H1 (cell line): Measurements from ENCODE around the gene KLHL30. TPM values are rescaled to one million over a fixed set of nuclear protein-coding genes. Genes with fewer than 3 reads are reported as not detected.

Source experiments
- CTCF ChIA-PET: fragments of 300-600 bp; sonication (Branson Sonifier 250); formaldehyde crosslinking; loops from one replicate; lab custom pipeline; 2021; ENCODE audit not compliant: partially characterized antibody; lab: Charles Lee
- POLR2A ChIA-PET: fragments of 300-600 bp; sonication (Branson Sonifier 250); formaldehyde crosslinking; loops from one replicate; lab custom pipeline; 2021; ENCODE audit warnings: inconsistent platforms; ENCODE audit not compliant: partially characterized antibody; lab: Charles Lee
- DNase-seq, 2 experiments: peaks; one replicate each; pipeline versions ENCODE4 v3.0.0 to v3.0.0-alpha.2; 2010 to 2022; ENCODE audit warnings: low spot score in 2 of 2, low read depth in 1 of 2, mixed read lengths in 1 of 2
- FAIRE-seq: peaks from 2 replicates; lab custom pipeline; 2011; peaks lifted over from hg19 to GRCh38; lab: Jason Lieb, UNC
- H2AFZ ChIP-seq: 2 replicates; pipeline ENCODE4 v1.8.1; 2012; ENCODE audit warnings: low read length, inconsistent platforms
- H2AK5ac ChIP-seq: 2 replicates; pipeline ENCODE4 v1.6.1; 2013; ENCODE audit warnings: low read depth, low read length
- H2BK120ac ChIP-seq: replicated peaks from 2 replicates; pipeline ENCODE3; 2013; ENCODE audit warnings: low read depth, low read length, inconsistent platforms
- H2BK12ac ChIP-seq: 2 replicates; pipeline ENCODE4 v1.6.1; 2013; ENCODE audit warnings: low read depth, low read length
- H2BK15ac ChIP-seq: 2 replicates; pipeline ENCODE4 v1.6.1; 2013; ENCODE audit warnings: low read length
- H2BK20ac ChIP-seq: 2 replicates; pipeline ENCODE4 v1.6.1; 2013; ENCODE audit warnings: low read length
- H2BK5ac ChIP-seq: 2 replicates; pipeline ENCODE4 v1.6.1; 2013; ENCODE audit warnings: low read depth, low read length
- H3K14ac ChIP-seq: 2 replicates; pipeline ENCODE4 v1.6.1; 2013; ENCODE audit warnings: inconsistent platforms; ENCODE audit not compliant: insufficient read length
- H3K18ac ChIP-seq: 2 replicates; pipeline ENCODE4 v1.6.1; 2013; ENCODE audit warnings: low read length; ENCODE audit errors: extremely low read depth
- H3K23ac ChIP-seq: 2 replicates; pipeline ENCODE4 v1.6.1; 2013; ENCODE audit warnings: inconsistent platforms; ENCODE audit not compliant: insufficient read length
- H3K23me2 ChIP-seq: 2 replicates; pipeline ENCODE4 v1.6.1; 2013; ENCODE audit warnings: low read depth, low read length
- H3K27ac ChIP-seq: 2 replicates; pipeline ENCODE4 v1.6.1; 2011; ENCODE audit warnings: low read depth, low read length, inconsistent platforms
- H3K27me3 ChIP-seq, 4 experiments: replicated peaks in 1 of 4; 1 replicate in 1 of 4; 2 replicates in 3 of 4; pipeline versions ENCODE4 v1.6.1 to v1.8.1; 2011 to 2013; ENCODE audit warnings: low read length in 3 of 4, mild to moderate bottlenecking in 3 of 4, inconsistent platforms in 2 of 4, mixed read lengths in 2 of 4, moderate library complexity in 1 of 4; ENCODE audit not compliant: control insufficient read depth in 3 of 4, insufficient read depth in 3 of 4; ENCODE audit errors: extremely low read depth in 1 of 4
- H3K36me3 ChIP-seq, 4 experiments: 2 replicates each; pipeline versions ENCODE4 v1.6.1 to v1.8.1; 2011 to 2013; ENCODE audit warnings: mild to moderate bottlenecking in 4 of 4, low read length in 3 of 4, moderate library complexity in 2 of 4, control low read depth in 1 of 4, inconsistent platforms in 1 of 4; ENCODE audit not compliant: insufficient read depth in 4 of 4, control insufficient read depth in 2 of 4
- H3K4ac ChIP-seq: replicated peaks from 2 replicates; pipeline ENCODE3; 2013; ENCODE audit warnings: low read length, low read depth, mixed read lengths, inconsistent platforms; ENCODE audit not compliant: insufficient read length
- H3K4me1 ChIP-seq, 4 experiments: replicated peaks in 1 of 4; 1 replicate in 1 of 4; 2 replicates in 3 of 4; pipeline versions ENCODE4 v1.6.1 to v1.8.1; 2011 to 2013; ENCODE audit warnings: low read length in 3 of 4, inconsistent platforms in 2 of 4, mixed read lengths in 1 of 4; ENCODE audit not compliant: insufficient read depth in 4 of 4, control insufficient read depth in 3 of 4
- H3K4me2 ChIP-seq, 2 experiments: 2 replicates each; pipeline versions ENCODE4 v1.6.1 to v1.8.1; 2011 to 2013; ENCODE audit warnings: low read depth in 2 of 2, low read length in 2 of 2, control low read depth in 1 of 2, inconsistent platforms in 1 of 2, mild to moderate bottlenecking in 1 of 2; ENCODE audit not compliant: insufficient read depth in 1 of 2
- H3K4me3 ChIP-seq, 4 experiments: fragments of 200-600, 300-600 bp in 1 of 4; sonication (generic), shearing (Covaris generic), sonication (Bioruptor Twin) in 1 of 4; 2 replicates each; pipeline versions ENCODE4 v1.5.1 to v1.8.1; 2011 to 2016; ENCODE audit warnings: low read length in 4 of 4, low read depth in 3 of 4, control low read depth in 2 of 4, inconsistent platforms in 2 of 4, mild to moderate bottlenecking in 2 of 4, mixed read lengths in 1 of 4, moderate library complexity in 1 of 4; ENCODE audit not compliant: insufficient read depth in 2 of 4; ENCODE audit errors: extremely low read depth in 1 of 4
- H3K56ac ChIP-seq: replicated peaks from 2 replicates; pipeline ENCODE3; 2013; ENCODE audit warnings: low read depth, mild to moderate bottlenecking, mixed read lengths, low read length, inconsistent platforms; ENCODE audit not compliant: insufficient read length
- H3K79me1 ChIP-seq: 2 replicates; pipeline ENCODE4 v1.6.1; 2013; ENCODE audit warnings: low read depth, low read length, control low read depth
- H3K79me2 ChIP-seq, 2 experiments: 2 replicates each; pipeline versions ENCODE4 v1.6.1 to v1.8.1; 2012 to 2013; ENCODE audit warnings: low read length in 2 of 2, mild to moderate bottlenecking in 2 of 2, inconsistent platforms in 1 of 2; ENCODE audit not compliant: insufficient read depth in 2 of 2, control insufficient read depth in 1 of 2
- H3K9ac ChIP-seq, 4 experiments: replicated peaks in 1 of 4; 1 replicate in 1 of 4; 2 replicates in 3 of 4; pipeline versions ENCODE4 v1.6.1 to v1.8.1; 2011 to 2013; ENCODE audit warnings: low read depth in 3 of 4, low read length in 3 of 4, control low read depth in 2 of 4, mild to moderate bottlenecking in 2 of 4, moderate library complexity in 2 of 4, inconsistent platforms in 1 of 4; ENCODE audit errors: extremely low read depth in 1 of 4
- H3K9me3 ChIP-seq, 2 experiments: 2 replicates each; pipeline versions ENCODE4 v1.6.1 to v1.8.1; 2012 to 2013; ENCODE audit warnings: mild to moderate bottlenecking in 2 of 2, moderate library complexity in 2 of 2, control low read depth in 1 of 2, inconsistent platforms in 1 of 2, low read depth in 1 of 2, low read length in 1 of 2, mixed read lengths in 1 of 2; ENCODE audit not compliant: insufficient read depth in 2 of 2
- H4K20me1 ChIP-seq, 2 experiments: replicated peaks in 1 of 2; 2 replicates each; pipeline versions ENCODE3 to v1.8.1; 2011 to 2013; ENCODE audit warnings: inconsistent platforms in 2 of 2, low read length in 2 of 2, mild to moderate bottlenecking in 1 of 2; ENCODE audit not compliant: insufficient read depth in 2 of 2, control insufficient read depth in 1 of 2
- H4K5ac ChIP-seq: 2 replicates; pipeline ENCODE4 v1.6.1; 2013; ENCODE audit warnings: low read length, low read depth, mixed read lengths, inconsistent platforms; ENCODE audit not compliant: insufficient read length
- H4K8ac ChIP-seq: 2 replicates; pipeline ENCODE4 v1.8.0; 2013; ENCODE audit warnings: mild to moderate bottlenecking, moderate library complexity, low read length, inconsistent platforms; ENCODE audit not compliant: insufficient read depth; ENCODE audit errors: extremely low read depth
- H4K91ac ChIP-seq: replicated peaks from 2 replicates; pipeline ENCODE3; 2013; ENCODE audit warnings: low read length, mixed read lengths, inconsistent platforms; ENCODE audit not compliant: insufficient read length
- RAD21 ChIP-seq, 2 experiments: IDR thresholded peaks in 1 of 2; conservative IDR thresholded peaks in 1 of 2; 2 replicates each; pipeline ENCODE4 v1.6.1; 2011; ENCODE audit warnings: low read depth in 2 of 2, low read length in 2 of 2, improper control_type of control experiment in 1 of 2, inconsistent platforms in 1 of 2, mild to moderate bottlenecking in 1 of 2, moderate library complexity in 1 of 2
- SP4 ChIP-seq: IDR thresholded peaks from 2 replicates; pipeline ENCODE4 v1.6.1; 2012; ENCODE audit warnings: low read length, inconsistent platforms
- WGBS, 2 experiments: shearing (Covaris generic) in 1 of 2; methylation state at CpG; one replicate each; pipeline versions ENCODE4 v1.1.6 to v1.1.7; 2013 to 2015; ENCODE audit warnings: low lambda C conversion rate in 2 of 2, mixed read lengths in 2 of 2, inconsistent platforms in 1 of 2, low coverage in 1 of 2, missing lambda C conversion rate in 1 of 2; ENCODE audit not compliant: insufficient replicate concordance in 2 of 2, insufficient coverage in 1 of 2, insufficient read length in 1 of 2; ENCODE audit errors: extremely low coverage in 1 of 2, missing lambda C conversion rate in 1 of 2; 5-methylcytosine and 5-hydroxymethylcytosine counted together
- polyA plus RNA-seq, 7 experiments: library from polyadenylated mRNA; depleted of rRNA in 3 of 7; stranded (reverse) in 5 of 7; unstranded in 2 of 7; fragments of >200 nt in 5 of 7; fragments of 200-250 nt in 2 of 7; gene quantifications; 1 replicate in 5 of 7; 2 replicates in 1 of 7; 4 replicates in 1 of 7; pipeline versions ENCODE4 v1.2.1 to v1.2.3, GENCODE V29; 2011 to 2013; ENCODE audit warnings: missing spikeins in 2 of 7, mixed read lengths in 2 of 7
- total RNA-seq: library from RNA; stranded (reverse); fragmentation: NEBNext Ultra II Directional; extraction: Animal tissue kit (Norgen Biotek cat#: 25700); gene quantifications from 2 replicates; pipeline ENCODE4 v1.2.1, GENCODE V29; 2021
- TF ChIP-seq, protein P1 (sequence below), 3 experiments: IDR thresholded peaks; 1 replicate in 2 of 3; 2 replicates in 1 of 3; pipeline versions ENCODE4 v1.5.1 to v1.6.1; 2011; ENCODE audit warnings: low read length in 3 of 3, mild to moderate bottlenecking in 3 of 3, inconsistent platforms in 2 of 3, low read depth in 1 of 3, moderate library complexity in 1 of 3; ENCODE audit not compliant: insufficient read depth in 1 of 3; ENCODE audit errors: control extremely low read depth in 1 of 3

KLHL30 gene
- total and polyA plus RNA-seq, 2 of the 8 experiments (the other 6 are each of a cell fraction or from before 2014, with no cell fraction given): not detected

DNA sequence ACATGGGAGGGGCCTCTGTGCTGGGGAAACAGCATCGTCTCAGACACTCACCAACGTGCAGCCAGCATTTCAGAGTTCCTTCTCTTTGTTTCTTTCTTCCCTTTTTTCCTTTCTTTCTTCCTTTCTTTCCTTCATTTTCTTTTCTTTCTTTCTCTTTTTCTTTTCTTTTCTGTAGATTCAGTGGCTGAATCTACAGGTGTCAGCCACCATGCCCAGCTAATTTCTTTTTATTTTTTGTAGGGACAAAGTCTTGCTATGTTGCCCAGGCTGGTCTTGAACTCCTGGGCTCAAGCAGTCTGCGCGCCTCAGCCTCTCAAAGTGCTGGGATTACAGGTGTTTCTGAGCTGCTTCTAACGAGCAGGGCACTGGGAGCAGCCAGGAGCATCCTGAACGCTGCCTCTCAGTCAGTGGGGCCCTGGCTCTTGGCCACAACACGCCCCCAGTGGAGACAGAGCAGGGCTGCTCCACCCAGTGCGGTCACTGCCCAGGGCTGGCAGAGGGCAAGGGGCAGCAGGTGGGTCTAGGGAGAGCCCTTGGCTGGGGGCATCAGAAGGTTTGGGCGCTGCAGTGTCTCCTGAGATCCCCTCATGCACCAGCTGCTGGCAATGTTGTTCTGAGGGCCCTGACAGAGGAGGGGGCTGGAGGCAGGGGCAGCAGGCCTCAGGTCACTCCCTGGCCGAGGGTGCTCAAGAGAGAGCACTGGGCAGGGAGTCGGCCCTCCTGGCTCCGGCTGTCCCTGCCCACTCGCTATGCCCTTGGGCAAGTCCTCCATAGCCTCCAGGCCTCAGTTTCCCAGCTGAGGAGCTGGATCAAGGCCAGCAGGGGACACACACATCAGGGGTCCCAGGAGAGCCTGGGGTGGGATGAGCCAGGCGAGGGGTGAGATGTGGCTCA, 4.7 kb upstream of the KLHL30 start:
- Histone ChIP-seq H3K14ac (no peak overlapping the region), H4K91ac (no peak overlapping the region)
- TF ChIP-seq SP4 (no peak), RAD21 (IDR thresholded peaks at IDR 0.05 in 1 of 2, conservative IDR thresholded peaks at IDR 0.05 in 1 of 2; ENCODE audit: low read depth in 2 of 2, low read length in 2 of 2) (peak in 1 of 2 experiments; percentile 37; a peak in 1 of 4 replicates)
- TF ChIP-seq, protein P1, sequence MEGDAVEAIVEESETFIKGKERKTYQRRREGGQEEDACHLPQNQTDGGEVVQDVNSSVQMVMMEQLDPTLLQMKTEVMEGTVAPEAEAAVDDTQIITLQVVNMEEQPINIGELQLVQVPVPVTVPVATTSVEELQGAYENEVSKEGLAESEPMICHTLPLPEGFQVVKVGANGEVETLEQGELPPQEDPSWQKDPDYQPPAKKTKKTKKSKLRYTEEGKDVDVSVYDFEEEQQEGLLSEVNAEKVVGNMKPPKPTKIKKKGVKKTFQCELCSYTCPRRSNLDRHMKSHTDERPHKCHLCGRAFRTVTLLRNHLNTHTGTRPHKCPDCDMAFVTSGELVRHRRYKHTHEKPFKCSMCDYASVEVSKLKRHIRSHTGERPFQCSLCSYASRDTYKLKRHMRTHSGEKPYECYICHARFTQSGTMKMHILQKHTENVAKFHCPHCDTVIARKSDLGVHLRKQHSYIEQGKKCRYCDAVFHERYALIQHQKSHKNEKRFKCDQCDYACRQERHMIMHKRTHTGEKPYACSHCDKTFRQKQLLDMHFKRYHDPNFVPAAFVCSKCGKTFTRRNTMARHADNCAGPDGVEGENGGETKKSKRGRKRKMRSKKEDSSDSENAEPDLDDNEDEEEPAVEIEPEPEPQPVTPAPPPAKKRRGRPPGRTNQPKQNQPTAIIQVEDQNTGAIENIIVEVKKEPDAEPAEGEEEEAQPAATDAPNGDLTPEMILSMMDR (IDR thresholded peaks at IDR 0.05; ENCODE audit: control extremely low read depth in 1 of 3, insufficient read depth in 1 of 3, low read depth in 1 of 3, low read length in 3 of 3): peak in 2 of 3 experiments; percentile 33 to 36; a peak in 2 of 4 replicates
- TF ChIP-seq, all 59 proteins: peak for 2
- Histone ChIP-seq H3K4ac (no peak overlapping the region), H2BK20ac (no peak overlapping the region), H4K20me1 (peaks cover 0 to 1% of the 10 kb centered on the region in 2 experiments), H3K56ac (no peak overlapping the region), H2BK120ac (no peak overlapping the region), H3K23me2 (no peaks in the 10 kb centered on the region), H3K79me1 (no peaks in the 10 kb centered on the region), H3K4me1 (peaks cover 0 to 4% (median 0%) of the 10 kb centered on the region in 4 experiments; a peak in 2 of 7 replicates), H3K18ac (no peak overlapping the region), H3K27ac (no peak overlapping the region), H2BK5ac (no peak overlapping the region), H2AFZ (no peak overlapping the region), H3K23ac (no peak overlapping the region), H4K5ac (no peak overlapping the region), H4K8ac (no peak overlapping the region), H3K36me3 (no peaks in the 10 kb centered on the region), H3K79me2 (no peaks in the 10 kb centered on the region), H3K9me3 (no peaks in the 10 kb centered on the region), H3K27me3 (no peaks in the 10 kb centered on the region), H3K4me2 (no peak overlapping the region), H3K4me3 (no peak overlapping the region), H2AK5ac (no peak overlapping the region), H3K9ac (no peak overlapping the region), H2BK15ac (no peak overlapping the region), H2BK12ac (no peak overlapping the region)
- DNase-seq: no peak
- 80% methylated on average over 14 of the region's 14 CpGs; no CpG with 5 or more reads in 1 of the 2 experiments for WGBS, 2 experiments
- FAIRE-seq: no peak
- ChIA-PET POLR2A (interaction anchor here (0.7 to 1.2 kb wide), 3 partner anchors 9 to 279 kb away, joined by 3 to 4 read pairs (median 4); partner anchors contain the start of gene ESPNL), CTCF (interaction anchor here (0.6 to 3.1 kb wide), 14 partner anchors 9 to 147 kb away, joined by 3 to 24 read pairs (median 4); no protein-coding TSS in a partner anchor)
